GM12878 (cell line): Measurements from ENCODE around the gene NAP1L1. TPM values are rescaled to one million over a fixed set of nuclear protein-coding genes. Genes with fewer than 3 reads are reported as not detected.
A peak's percentile ranks its signal among the peaks of the same experiment; 100 is the strongest.

Experiments used
- EED ChIP-seq: sonication (generic); IDR thresholded peaks from 2 replicates; pipeline ENCODE4 v1.6.1; 2016; ENCODE audit warnings: antibody characterized with exemption, low read depth
- MEF2A ChIP-seq: IDR thresholded peaks from 2 replicates; pipeline ENCODE4 v1.6.1; 2011; ENCODE audit warnings: low read depth, mild to moderate bottlenecking, low read length, moderate library complexity; ENCODE audit not compliant: insufficient read depth
- NFIC ChIP-seq: IDR thresholded peaks from 2 replicates; pipeline ENCODE4 v1.6.1; 2012; ENCODE audit warnings: low read depth, mild to moderate bottlenecking, inconsistent platforms, low read length, moderate library complexity
- SUPT20H ChIP-seq: IDR thresholded peaks from 2 replicates; pipeline ENCODE4 v1.6.1; 2011; ENCODE audit warnings: low read depth, mild to moderate bottlenecking, low read length, moderate library complexity, borderline replicate concordance; ENCODE audit not compliant: control insufficient read depth
- TBL1XR1 ChIP-seq: IDR thresholded peaks from 2 replicates; pipeline ENCODE4 v1.6.1; 2012; ENCODE audit warnings: low read depth, low read length, improper control_type of control experiment
- ZNF687 ChIP-seq: fragments of 450-650 bp; IDR thresholded peaks from 2 replicates; pipeline ENCODE4 v1.6.1; 2017; ENCODE audit warnings: mild to moderate bottlenecking, moderate library complexity
- polyA plus RNA-seq, 11 experiments: library from polyadenylated mRNA; depleted of rRNA in 4 of 11; unstranded in 6 of 11; stranded (reverse) in 5 of 11; fragments of >200 nt; fragmentation: Nextera tagmentation in 4 of 11; fragmentation: Illumina TruSeq in 1 of 11; extraction: Ambion mirVana in 4 of 11; extraction: Trizol in 1 of 11; gene quantifications; 1 replicate in 1 of 11; 2 replicates in 10 of 11; pipeline versions ENCODE4 v1.2.1 to v1.2.3, GENCODE V29; 2011 to 2016; ENCODE audit warnings: inconsistent platforms in 2 of 11, missing spikeins in 2 of 11, low read depth in 1 of 11
- total RNA-seq, 4 experiments: library from RNA; depleted of rRNA in 3 of 4; stranded (reverse); fragments of >200 nt in 3 of 4; fragmentation: Illumina TruSeq in 1 of 4; extraction: Trizol in 1 of 4; gene quantifications; 2 replicates each; pipeline versions ENCODE4 v1.2.1 to v1.2.3, GENCODE V29; 2013 to 2021
- TF ChIP-seq, protein P1 (sequence below): fragments of 450-650 bp; IDR thresholded peaks from 2 replicates; pipeline ENCODE4 v1.6.1; 2016; ENCODE audit warnings: mild to moderate bottlenecking, moderate library complexity, borderline replicate concordance
- TF ChIP-seq, protein P2 (sequence below): IDR thresholded peaks from 2 replicates; pipeline ENCODE4 v1.6.1; 2011; ENCODE audit warnings: borderline replicate concordance, low read depth, mild to moderate bottlenecking, moderate library complexity, low read length; ENCODE audit not compliant: insufficient read depth, poor library complexity, severe bottlenecking
- TF ChIP-seq, protein P3 (sequence below): fragments of 450-650 bp; IDR thresholded peaks from 2 replicates; pipeline ENCODE4 v1.6.1; 2018; ENCODE audit warnings: borderline replicate concordance, mild to moderate bottlenecking; ENCODE audit not compliant: partially characterized antibody
- TF ChIP-seq, protein P4 (sequence below): fragments of 450-650 bp; formaldehyde crosslinking; IDR thresholded peaks from 2 replicates; pipeline ENCODE4 v1.4.0; 2022; ENCODE audit warnings: mild to moderate bottlenecking, moderate library complexity

Gene NAP1L1
- total and polyA plus RNA-seq, 10 of the 15 experiments (the other 5 are each of a cell fraction or from before 2014, with no cell fraction given): 256 to 1,036 (median 536) TPM

GRCh38 chr12:76020731-76021672, 63.5 kb downstream of the NAP1L1 start (continued):
- no peak for TF ChIP-seq ZNF687
- TF ChIP-seq, protein P1, sequence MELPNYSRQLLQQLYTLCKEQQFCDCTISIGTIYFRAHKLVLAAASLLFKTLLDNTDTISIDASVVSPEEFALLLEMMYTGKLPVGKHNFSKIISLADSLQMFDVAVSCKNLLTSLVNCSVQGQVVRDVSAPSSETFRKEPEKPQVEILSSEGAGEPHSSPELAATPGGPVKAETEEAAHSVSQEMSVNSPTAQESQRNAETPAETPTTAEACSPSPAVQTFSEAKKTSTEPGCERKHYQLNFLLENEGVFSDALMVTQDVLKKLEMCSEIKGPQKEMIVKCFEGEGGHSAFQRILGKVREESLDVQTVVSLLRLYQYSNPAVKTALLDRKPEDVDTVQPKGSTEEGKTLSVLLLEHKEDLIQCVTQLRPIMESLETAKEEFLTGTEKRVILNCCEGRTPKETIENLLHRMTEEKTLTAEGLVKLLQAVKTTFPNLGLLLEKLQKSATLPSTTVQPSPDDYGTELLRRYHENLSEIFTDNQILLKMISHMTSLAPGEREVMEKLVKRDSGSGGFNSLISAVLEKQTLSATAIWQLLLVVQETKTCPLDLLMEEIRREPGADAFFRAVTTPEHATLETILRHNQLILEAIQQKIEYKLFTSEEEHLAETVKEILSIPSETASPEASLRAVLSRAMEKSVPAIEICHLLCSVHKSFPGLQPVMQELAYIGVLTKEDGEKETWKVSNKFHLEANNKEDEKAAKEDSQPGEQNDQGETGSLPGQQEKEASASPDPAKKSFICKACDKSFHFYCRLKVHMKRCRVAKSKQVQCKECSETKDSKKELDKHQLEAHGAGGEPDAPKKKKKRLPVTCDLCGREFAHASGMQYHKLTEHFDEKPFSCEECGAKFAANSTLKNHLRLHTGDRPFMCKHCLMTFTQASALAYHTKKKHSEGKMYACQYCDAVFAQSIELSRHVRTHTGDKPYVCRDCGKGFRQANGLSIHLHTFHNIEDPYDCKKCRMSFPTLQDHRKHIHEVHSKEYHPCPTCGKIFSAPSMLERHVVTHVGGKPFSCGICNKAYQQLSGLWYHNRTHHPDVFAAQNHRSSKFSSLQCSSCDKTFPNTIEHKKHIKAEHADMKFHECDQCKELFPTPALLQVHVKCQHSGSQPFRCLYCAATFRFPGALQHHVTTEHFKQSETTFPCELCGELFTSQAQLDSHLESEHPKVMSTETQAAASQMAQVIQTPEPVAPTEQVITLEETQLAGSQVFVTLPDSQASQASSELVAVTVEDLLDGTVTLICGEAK: no peak
- no peak for TF ChIP-seq SUPT20H
- 0 out of 2 replicates have a peak, but pooled peaks have one; percentile 25 for TF ChIP-seq EED
- TF ChIP-seq NFIC: peak; percentile 28; the same call in 1 of the 2 replicates
- no peak for TF ChIP-seq TBL1XR1
- no peak for TF ChIP-seq MEF2A
- TF ChIP-seq, protein P2, sequence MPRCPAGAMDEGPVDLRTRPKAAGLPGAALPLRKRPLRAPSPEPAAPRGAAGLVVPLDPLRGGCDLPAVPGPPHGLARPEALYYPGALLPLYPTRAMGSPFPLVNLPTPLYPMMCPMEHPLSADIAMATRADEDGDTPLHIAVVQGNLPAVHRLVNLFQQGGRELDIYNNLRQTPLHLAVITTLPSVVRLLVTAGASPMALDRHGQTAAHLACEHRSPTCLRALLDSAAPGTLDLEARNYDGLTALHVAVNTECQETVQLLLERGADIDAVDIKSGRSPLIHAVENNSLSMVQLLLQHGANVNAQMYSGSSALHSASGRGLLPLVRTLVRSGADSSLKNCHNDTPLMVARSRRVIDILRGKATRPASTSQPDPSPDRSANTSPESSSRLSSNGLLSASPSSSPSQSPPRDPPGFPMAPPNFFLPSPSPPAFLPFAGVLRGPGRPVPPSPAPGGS: no peak
- TF ChIP-seq, protein P3, sequence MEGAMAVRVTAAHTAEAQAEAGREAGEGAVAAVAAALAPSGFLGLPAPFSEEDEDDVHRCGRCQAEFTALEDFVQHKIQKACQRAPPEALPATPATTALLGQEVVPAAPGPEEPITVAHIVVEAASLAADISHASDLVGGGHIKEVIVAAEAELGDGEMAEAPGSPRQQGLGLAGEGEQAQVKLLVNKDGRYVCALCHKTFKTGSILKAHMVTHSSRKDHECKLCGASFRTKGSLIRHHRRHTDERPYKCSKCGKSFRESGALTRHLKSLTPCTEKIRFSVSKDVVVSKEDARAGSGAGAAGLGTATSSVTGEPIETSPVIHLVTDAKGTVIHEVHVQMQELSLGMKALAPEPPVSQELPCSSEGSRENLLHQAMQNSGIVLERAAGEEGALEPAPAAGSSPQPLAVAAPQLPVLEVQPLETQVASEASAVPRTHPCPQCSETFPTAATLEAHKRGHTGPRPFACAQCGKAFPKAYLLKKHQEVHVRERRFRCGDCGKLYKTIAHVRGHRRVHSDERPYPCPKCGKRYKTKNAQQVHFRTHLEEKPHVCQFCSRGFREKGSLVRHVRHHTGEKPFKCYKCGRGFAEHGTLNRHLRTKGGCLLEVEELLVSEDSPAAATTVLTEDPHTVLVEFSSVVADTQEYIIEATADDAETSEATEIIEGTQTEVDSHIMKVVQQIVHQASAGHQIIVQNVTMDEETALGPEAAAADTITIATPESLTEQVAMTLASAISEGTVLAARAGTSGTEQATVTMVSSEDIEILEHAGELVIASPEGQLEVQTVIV: no peak
- TF ChIP-seq, protein P4, sequence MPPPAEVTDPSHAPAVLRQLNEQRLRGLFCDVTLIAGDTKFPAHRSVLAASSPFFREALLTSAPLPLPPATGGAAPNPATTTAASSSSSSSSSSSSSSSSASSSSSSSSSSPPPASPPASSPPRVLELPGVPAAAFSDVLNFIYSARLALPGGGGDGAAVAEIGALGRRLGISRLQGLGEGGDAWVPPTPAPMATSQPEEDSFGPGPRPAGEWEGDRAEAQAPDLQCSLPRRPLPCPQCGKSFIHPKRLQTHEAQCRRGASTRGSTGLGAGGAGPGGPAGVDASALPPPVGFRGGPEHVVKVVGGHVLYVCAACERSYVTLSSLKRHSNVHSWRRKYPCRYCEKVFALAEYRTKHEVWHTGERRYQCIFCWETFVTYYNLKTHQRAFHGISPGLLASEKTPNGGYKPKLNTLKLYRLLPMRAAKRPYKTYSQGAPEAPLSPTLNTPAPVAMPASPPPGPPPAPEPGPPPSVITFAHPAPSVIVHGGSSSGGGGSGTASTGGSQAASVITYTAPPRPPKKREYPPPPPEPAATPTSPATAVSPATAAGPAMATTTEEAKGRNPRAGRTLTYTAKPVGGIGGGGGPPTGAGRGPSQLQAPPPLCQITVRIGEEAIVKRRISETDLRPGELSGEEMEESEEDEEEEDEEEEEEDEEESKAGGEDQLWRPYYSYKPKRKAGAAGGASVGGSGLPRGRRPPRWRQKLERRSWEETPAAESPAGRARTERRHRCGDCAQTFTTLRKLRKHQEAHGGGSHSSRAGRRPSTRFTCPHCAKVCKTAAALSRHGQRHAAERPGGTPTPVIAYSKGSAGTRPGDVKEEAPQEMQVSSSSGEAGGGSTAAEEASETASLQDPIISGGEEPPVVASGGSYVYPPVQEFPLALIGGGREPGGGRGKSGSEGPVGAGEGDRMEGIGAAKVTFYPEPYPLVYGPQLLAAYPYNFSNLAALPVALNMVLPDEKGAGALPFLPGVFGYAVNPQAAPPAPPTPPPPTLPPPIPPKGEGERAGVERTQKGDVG (CRISPR knock-in tag): no peak
